ENCODE results near the gene IFT88.
"Not testable (repeated sequence)": the region's sequence is repeated elsewhere in the genome, so short reads cannot be mapped to it uniquely, and the experiment has no call there.

Gene IFT88

DNA sequence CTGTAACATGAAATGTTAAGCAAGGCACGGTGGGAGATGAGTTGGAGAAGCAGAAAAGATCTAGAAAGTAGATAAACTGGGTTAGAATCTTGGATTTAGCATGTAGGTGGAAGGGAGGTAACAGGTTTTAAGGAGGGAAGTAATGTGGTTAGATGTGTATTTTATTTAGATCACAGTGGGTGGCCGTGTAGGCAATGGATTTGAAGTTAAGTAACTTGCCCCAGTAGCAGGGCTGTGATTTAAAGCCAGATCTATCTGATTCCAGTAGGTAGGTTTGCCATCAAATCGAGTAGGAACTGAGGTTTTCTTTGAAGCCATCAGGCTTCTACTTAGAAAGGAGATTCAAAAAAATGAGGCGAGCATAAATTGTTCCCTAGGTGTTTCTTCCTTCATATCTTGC, 86.0 kb downstream of the IFT88 start:
- Histone ChIP-seq H3K27me3 (ENCODE audit: control insufficient read depth in 1 of 2, insufficient read depth in 2 of 2, low read length in 2 of 2) (no peaks in the 10 kb centered on the region), H3K4me3 (ENCODE audit: low read depth in 1 of 2, low read length in 2 of 2) (no peak overlapping the region), H3K36me3 (ENCODE audit: insufficient read depth, low read length) (peaks cover 5% of the 10 kb centered on the region), H3K27ac (ENCODE audit: low read depth, low read length) (no peak overlapping the region), H3K4me1 (ENCODE audit: insufficient read depth, low read length) (no peaks in the 10 kb centered on the region), H3K9ac (ENCODE audit: low read length) (no peak overlapping the region), H3K9me3 (ENCODE audit: low read length) (no peaks in the 10 kb centered on the region)

DNA sequence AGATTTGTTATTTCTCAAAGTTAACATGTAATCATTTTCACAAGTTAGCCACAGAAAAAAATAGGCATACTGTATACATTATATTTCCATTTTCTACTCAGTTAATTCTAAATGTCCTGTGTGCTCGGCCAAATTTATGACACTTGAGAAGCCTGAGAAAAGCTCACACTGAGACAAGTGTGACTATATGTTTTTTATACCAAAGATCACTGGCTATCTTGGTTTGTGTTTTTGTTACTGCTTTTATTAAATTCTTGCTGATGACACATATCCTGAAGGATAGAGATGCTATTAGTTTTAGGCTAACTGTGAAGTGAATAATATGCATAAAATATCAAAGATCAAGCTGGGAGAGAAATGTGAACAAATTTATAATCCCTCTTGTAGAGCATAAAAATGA, 87.2 kb downstream of the IFT88 start:
- H3K36me3 ChIP-seq (ENCODE audit: insufficient read depth, low read length), result peaks cover 5% of the 10 kb centered on the region
- no peak overlapping the region for H3K4me3 ChIP-seq (ENCODE audit: low read depth in 1 of 2, low read length in 2 of 2)
- no peak overlapping the region for H3K27ac ChIP-seq (ENCODE audit: low read depth, low read length)
- no peak overlapping the region for H3K9ac ChIP-seq (ENCODE audit: low read length)
- no peaks in the 10 kb centered on the region for H3K9me3 ChIP-seq (ENCODE audit: low read length)
- H3K4me1 ChIP-seq (ENCODE audit: insufficient read depth, low read length), result no peaks in the 10 kb centered on the region
- H3K27me3 ChIP-seq (ENCODE audit: control insufficient read depth in 1 of 2, insufficient read depth in 2 of 2, low read length in 2 of 2), result no peaks in the 10 kb centered on the region

DNA sequence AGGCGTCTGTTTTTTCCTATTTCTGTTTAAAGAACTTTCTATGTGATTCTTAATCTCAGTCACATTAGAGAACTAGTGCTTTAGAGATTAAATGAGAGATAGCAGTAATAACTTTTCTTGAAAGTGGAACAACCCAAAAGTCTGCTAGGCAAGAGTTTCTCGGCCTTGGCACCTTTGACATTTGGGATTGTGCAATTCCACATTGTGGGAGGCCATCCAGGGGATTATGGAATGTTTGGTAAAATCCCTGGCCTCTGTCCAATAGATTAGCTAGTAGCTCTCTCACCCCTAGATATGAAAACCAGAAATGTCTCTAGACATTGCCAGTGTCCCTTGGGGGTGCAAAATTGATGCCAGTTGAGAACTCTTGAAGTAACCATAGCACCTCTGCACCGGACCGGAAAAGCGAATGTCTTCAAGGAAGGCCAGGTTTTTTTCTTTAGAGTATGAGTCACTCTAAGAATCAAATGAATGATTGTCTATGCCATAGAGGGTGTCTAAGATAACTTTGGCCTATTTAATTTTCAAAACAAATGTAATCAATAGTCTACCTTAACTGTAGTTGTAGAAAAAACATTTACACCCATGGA, 91.6 kb downstream of the IFT88 start:
- H3K4me1 ChIP-seq (ENCODE audit: insufficient read depth, low read length), result no peaks in the 10 kb centered on the region
- no peak overlapping the region for H3K9ac ChIP-seq (ENCODE audit: low read length)
- no peak overlapping the region for H3K27ac ChIP-seq (ENCODE audit: low read depth, low read length)
- H3K27me3 ChIP-seq (ENCODE audit: control insufficient read depth in 1 of 2, insufficient read depth in 2 of 2, low read length in 2 of 2), result no peaks in the 10 kb centered on the region
- no peaks in the 10 kb centered on the region for H3K9me3 ChIP-seq (ENCODE audit: low read length)
- H3K36me3 ChIP-seq (ENCODE audit: insufficient read depth, low read length), result peaks cover 5% of the 10 kb centered on the region
- H3K4me3 ChIP-seq (ENCODE audit: low read depth in 1 of 2, low read length in 2 of 2), result no peak overlapping the region

DNA sequence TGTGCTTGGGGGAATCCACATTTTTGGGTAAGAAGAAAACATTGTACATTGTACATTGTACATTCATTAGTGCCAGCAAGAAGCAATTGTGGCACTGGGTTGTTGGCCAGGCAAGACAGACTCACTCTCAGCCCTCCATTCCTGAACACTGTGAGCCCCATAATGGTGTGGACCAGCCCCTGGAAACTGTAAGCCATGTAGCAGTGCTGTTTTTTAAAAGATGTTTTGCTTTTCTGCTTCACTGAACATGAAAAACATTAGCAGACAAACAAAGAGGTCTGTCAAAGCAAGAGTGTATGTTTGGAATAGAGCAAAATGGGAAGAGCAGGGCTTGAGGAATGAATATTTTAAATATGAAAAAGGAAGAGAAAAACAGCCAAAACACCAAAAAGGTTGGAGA, 97.4 kb downstream of the IFT88 start:
- Histone ChIP-seq H3K36me3 (ENCODE audit: insufficient read depth, low read length) (no peaks in the 10 kb centered on the region), H3K9ac (ENCODE audit: low read length) (no peak overlapping the region), H3K27ac (ENCODE audit: low read depth, low read length) (no peak overlapping the region)

DNA sequence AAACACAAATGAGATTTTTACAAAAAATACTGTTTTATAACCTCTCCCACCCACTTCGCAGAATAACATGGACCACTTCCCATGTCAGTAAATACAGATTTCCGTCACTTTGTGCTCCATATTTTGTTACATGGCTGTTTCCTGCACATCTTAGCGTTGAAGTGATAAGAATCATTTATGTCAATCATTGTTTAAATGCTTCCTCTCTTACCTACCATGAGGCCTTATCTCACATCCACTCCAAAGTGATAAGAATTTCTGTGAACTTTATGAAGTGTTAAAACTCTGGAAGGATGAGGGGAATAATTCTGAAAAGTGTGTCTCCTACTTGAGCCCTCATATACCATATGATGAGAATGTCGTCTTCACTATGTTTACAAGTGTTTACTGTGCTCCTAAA, 100.0 kb downstream of the IFT88 start:
- no peak overlapping the region for H3K4me3 ChIP-seq (ENCODE audit: low read depth in 1 of 2, low read length in 2 of 2)
- peaks cover 4% of the 10 kb centered on the region for H3K36me3 ChIP-seq (ENCODE audit: insufficient read depth, low read length)
- H3K27me3 ChIP-seq (ENCODE audit: control insufficient read depth in 1 of 2, insufficient read depth in 2 of 2, low read length in 2 of 2), result no peaks in the 10 kb centered on the region
- H3K4me1 ChIP-seq (ENCODE audit: insufficient read depth, low read length), result no peaks in the 10 kb centered on the region
- no peaks in the 10 kb centered on the region for H3K9me3 ChIP-seq (ENCODE audit: low read length)
- no peak overlapping the region for H3K27ac ChIP-seq (ENCODE audit: low read depth, low read length)
- H3K9ac ChIP-seq (ENCODE audit: low read length), result no peak overlapping the region

More for the DNA sequence above, 97.4 kb downstream of the IFT88 start:
- H3K27me3 ChIP-seq (ENCODE audit: control insufficient read depth in 1 of 2, insufficient read depth in 2 of 2, low read length in 2 of 2), result no peaks in the 10 kb centered on the region
- H3K4me3 ChIP-seq (ENCODE audit: low read depth in 1 of 2, low read length in 2 of 2), result no peak overlapping the region
- no peaks in the 10 kb centered on the region for H3K4me1 ChIP-seq (ENCODE audit: insufficient read depth, low read length)
- H3K9me3 ChIP-seq (ENCODE audit: low read length), result no peaks in the 10 kb centered on the region

DNA sequence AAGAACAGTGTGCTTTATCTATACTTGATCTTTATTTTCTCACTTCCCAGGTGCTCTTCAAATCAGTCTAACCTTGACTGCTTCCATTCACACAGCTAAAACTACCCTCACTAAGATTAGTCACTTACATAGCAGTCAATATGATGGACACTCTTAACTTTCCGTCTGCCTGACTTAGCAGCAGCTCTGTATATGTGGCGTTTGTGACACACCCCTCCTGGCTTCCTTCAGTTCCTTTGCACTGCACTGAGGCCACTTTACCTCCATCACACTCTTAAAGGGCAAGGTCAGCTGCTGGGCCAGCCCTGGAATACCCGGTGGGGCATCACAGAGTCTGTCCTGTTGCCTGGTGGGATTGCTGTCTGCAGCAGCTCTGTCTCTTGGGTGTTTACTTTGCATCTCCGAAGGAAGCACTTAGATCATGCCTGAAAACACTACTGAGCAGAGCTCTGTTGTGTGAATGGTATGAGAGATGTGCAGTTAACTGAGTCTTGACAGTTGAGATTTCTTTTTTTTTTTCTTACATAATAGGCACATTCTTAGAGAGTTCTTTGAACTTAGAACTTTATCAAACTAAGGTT, 101.0 kb downstream of the IFT88 start:
- no peak overlapping the region for H3K9ac ChIP-seq (ENCODE audit: low read length)
- H3K4me3 ChIP-seq (ENCODE audit: low read depth in 1 of 2, low read length in 2 of 2), result no peak overlapping the region
- no peaks in the 10 kb centered on the region for H3K4me1 ChIP-seq (ENCODE audit: insufficient read depth, low read length)
- H3K27ac ChIP-seq (ENCODE audit: low read depth, low read length), result no peak overlapping the region
- H3K36me3 ChIP-seq (ENCODE audit: insufficient read depth, low read length), result peaks cover 4% of the 10 kb centered on the region
- H3K27me3 ChIP-seq (ENCODE audit: control insufficient read depth in 1 of 2, insufficient read depth in 2 of 2, low read length in 2 of 2), result no peaks in the 10 kb centered on the region
- no peaks in the 10 kb centered on the region for H3K9me3 ChIP-seq (ENCODE audit: low read length)

DNA sequence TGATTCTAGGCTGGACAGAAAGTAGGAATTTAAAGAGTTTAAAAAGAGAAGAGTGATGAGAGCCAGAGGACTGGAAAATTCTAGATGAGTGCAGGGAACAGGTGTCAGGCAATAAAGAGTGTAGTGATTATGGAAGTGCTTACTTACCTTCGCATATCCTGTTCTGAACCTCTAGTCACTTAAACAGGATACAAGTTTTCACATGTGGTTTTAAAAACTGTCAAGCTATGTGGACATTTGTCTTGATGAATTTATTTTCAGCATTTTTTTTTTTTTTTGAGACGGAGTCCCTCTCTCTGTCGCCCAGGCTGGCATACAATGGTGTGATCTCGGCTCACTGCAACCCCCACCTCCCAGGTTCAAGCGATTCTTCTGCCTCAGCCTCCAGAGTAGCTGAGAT, 102.2 kb downstream of the IFT88 start:
- no peaks in the 10 kb centered on the region for H3K27me3 ChIP-seq (ENCODE audit: control insufficient read depth in 1 of 2, insufficient read depth in 2 of 2, low read length in 2 of 2)

DNA sequence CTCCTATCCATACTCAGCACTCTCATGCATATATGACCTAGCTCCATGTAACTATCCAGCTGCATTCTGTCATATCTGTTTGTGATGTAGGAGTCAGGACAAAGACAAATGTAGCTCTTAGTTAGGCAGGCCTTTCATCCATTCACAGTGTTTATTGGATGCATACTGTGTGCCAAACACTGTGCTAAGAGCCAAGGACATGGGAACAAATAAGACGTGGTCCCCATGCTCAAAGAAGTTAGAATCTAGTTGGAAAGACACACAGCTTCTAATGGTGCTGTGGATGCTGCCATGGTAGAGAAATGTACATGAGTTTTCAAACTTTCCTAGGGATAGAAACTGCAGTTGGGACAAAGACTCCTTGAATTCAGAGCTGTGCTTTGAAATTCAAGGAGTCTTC, 104.8 kb downstream of the IFT88 start:
- Histone ChIP-seq H3K4me3 (ENCODE audit: low read depth in 1 of 2, low read length in 2 of 2) (no peak overlapping the region), H3K27me3 (ENCODE audit: control insufficient read depth in 1 of 2, insufficient read depth in 2 of 2, low read length in 2 of 2) (no peaks in the 10 kb centered on the region), H3K9me3 (ENCODE audit: low read length) (no peaks in the 10 kb centered on the region), H3K9ac (ENCODE audit: low read length) (no peak overlapping the region), H3K27ac (ENCODE audit: low read depth, low read length) (no peak overlapping the region), H3K4me1 (ENCODE audit: insufficient read depth, low read length) (no peaks in the 10 kb centered on the region), H3K36me3 (ENCODE audit: insufficient read depth, low read length) (peaks cover 11% of the 10 kb centered on the region)

More for the DNA sequence above, 102.2 kb downstream of the IFT88 start:
- Histone ChIP-seq H3K36me3 (ENCODE audit: insufficient read depth, low read length) (peaks cover 9% of the 10 kb centered on the region), H3K4me3 (ENCODE audit: low read depth in 1 of 2, low read length in 2 of 2) (no peak overlapping the region), H3K9ac (ENCODE audit: low read length) (no peak overlapping the region), H3K9me3 (ENCODE audit: low read length) (no peaks in the 10 kb centered on the region), H3K27ac (ENCODE audit: low read depth, low read length) (no peak overlapping the region), H3K4me1 (ENCODE audit: insufficient read depth, low read length) (no peaks in the 10 kb centered on the region)

DNA sequence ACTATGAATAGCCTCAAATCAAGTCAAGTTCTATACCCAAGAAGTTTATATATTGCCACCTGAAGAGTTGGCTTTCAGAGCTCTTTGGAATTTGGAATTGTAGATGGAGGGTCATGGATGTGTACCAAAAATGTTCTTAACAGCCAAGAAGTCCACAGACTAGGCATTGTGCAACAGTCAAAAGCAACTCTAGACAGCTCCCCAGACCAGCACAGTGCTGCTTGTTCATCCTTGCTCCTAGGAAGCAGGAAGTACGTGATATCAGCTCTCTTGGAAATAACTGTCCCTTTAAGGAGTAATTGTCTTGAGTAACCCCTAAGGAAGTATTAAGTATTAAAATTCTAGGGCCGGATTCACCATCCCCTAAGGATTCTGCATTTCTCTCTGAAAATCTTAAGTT, 105.8 kb downstream of the IFT88 start:
- no peaks in the 10 kb centered on the region for H3K9me3 ChIP-seq (ENCODE audit: low read length)
- H3K4me1 ChIP-seq (ENCODE audit: insufficient read depth, low read length), result no peaks in the 10 kb centered on the region
- no peak overlapping the region for H3K4me3 ChIP-seq (ENCODE audit: low read depth in 1 of 2, low read length in 2 of 2)
- no peak overlapping the region for H3K9ac ChIP-seq (ENCODE audit: low read length)
- H3K36me3 ChIP-seq (ENCODE audit: insufficient read depth, low read length), result peaks cover 11% of the 10 kb centered on the region
- no peaks in the 10 kb centered on the region for H3K27me3 ChIP-seq (ENCODE audit: control insufficient read depth in 1 of 2, insufficient read depth in 2 of 2, low read length in 2 of 2)
- no peak overlapping the region for H3K27ac ChIP-seq (ENCODE audit: low read depth, low read length)

DNA sequence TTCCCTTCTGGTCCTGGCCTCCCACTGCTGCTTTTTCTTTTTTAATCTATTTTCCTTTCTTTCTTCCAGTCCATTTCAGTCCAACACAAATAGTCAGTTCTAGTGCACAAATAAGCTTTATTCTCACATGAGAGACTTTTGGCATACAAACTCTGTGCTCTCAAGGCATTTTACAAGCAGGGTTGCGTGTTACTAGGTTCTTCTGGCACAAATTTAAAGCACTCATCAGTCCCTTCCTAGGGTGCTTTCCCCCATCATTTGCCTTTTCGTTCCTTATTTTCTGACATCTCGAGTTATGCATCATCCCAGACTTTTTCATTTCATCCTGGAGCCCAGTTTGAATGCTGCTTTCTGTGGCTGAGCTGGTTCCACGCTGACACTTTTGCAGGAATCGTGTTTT, 106.8 kb downstream of the IFT88 start:
- Histone ChIP-seq H3K9me3 (ENCODE audit: low read length) (no peaks in the 10 kb centered on the region), H3K27me3 (ENCODE audit: control insufficient read depth in 1 of 2, insufficient read depth in 2 of 2, low read length in 2 of 2) (no peaks in the 10 kb centered on the region), H3K36me3 (ENCODE audit: insufficient read depth, low read length) (peaks cover 11% of the 10 kb centered on the region), H3K9ac (ENCODE audit: low read length) (no peak overlapping the region), H3K4me1 (ENCODE audit: insufficient read depth, low read length) (no peaks in the 10 kb centered on the region), H3K27ac (ENCODE audit: low read depth, low read length) (no peak overlapping the region), H3K4me3 (ENCODE audit: low read depth in 1 of 2, low read length in 2 of 2) (no peak overlapping the region)

DNA sequence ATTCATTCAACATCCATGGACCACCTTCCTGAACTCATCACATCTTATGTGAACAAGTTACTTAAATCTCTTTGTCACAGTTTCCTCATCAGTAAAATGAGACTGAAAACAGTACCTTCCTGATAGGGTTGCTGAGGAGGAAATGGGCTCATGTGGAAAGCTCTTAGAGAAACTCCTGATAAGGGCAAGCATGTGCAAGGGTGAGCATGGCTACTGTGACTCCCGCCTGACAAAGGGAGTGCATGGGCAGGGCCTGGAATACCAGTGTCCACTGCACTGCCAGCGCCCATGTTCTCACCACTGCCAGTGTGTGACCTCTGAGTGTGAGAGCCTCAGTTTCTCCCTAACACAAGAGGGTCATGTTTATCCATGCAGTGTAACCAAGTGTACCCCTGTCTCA, 109.3 kb downstream of the IFT88 start:
- Histone ChIP-seq H3K27me3 (ENCODE audit: control insufficient read depth in 1 of 2, insufficient read depth in 2 of 2, low read length in 2 of 2) (no peaks in the 10 kb centered on the region), H3K4me1 (ENCODE audit: insufficient read depth, low read length) (no peaks in the 10 kb centered on the region), H3K4me3 (ENCODE audit: low read depth in 1 of 2, low read length in 2 of 2) (no peak overlapping the region), H3K9ac (ENCODE audit: low read length) (no peak overlapping the region), H3K36me3 (ENCODE audit: insufficient read depth, low read length) (peaks cover 11% of the 10 kb centered on the region), H3K27ac (ENCODE audit: low read depth, low read length) (no peak overlapping the region), H3K9me3 (ENCODE audit: low read length) (no peaks in the 10 kb centered on the region)

DNA sequence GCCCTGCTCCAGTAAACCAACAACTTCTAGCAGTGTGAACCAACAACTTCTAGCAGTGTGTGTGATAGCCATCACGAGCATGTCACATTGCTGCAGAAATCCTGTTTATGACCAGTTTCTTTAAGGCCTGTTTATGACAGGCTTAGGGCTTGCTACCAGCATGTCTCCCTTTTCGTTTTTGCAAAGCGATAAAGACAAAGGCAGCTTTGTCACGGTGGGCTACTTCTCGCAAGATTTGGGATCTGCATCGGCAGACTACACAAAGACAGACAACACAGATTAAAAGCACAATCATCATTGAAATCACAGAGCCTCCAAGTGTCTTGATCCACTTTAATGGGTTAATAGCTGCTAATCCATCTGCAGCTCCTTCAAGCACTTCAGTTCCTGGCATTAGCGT, 111.6 kb downstream of the IFT88 start:
- H3K27me3 ChIP-seq (ENCODE audit: control insufficient read depth in 1 of 2, insufficient read depth in 2 of 2, low read length in 2 of 2); H3K36me3 ChIP-seq (ENCODE audit: insufficient read depth, low read length); H3K4me3 ChIP-seq (ENCODE audit: low read depth in 1 of 2, low read length in 2 of 2); H3K9me3 ChIP-seq (ENCODE audit: low read length); H3K9ac ChIP-seq (ENCODE audit: low read length); H3K4me1 ChIP-seq (ENCODE audit: insufficient read depth, low read length); H3K27ac ChIP-seq (ENCODE audit: low read depth, low read length): not testable (repeated sequence)

All from muscle layer of colon (tissue), 2 donors.